Suprapubic skin (tissue), 4 donors: Measurements from ENCODE around the gene CES4A.

ENCODE experiments used
- EP300 ChIP-seq: sonication (generic); formaldehyde crosslinking; IDR thresholded peaks from one replicate; pipeline ENCODE4 v1.6.1; 2017; ENCODE audit warnings: antibody characterized with exemption
- POLR2A ChIP-seq, 2 donors: fragments of 450-650 bp; IDR thresholded peaks; one replicate each; pipeline ENCODE4 v1.6.1; 2017; ENCODE audit warnings: antibody characterized with exemption in 2 of 2, mild to moderate bottlenecking in 2 of 2, moderate library complexity in 2 of 2
- POLR2AphosphoS5 ChIP-seq, 3 donors: sonication (generic); formaldehyde crosslinking; IDR thresholded peaks; one replicate each; pipeline ENCODE4 v1.6.1; 2017; ENCODE audit warnings: antibody characterized with exemption in 3 of 3
- TF ChIP-seq, protein P1 (sequence below), 2 donors: fragments of 200-600 bp in 1 of 2; fragments of 450-650 bp in 1 of 2; sonication (generic) in 1 of 2; IDR thresholded peaks; one replicate each; pipeline ENCODE4 v1.5.1; 2016 to 2019; ENCODE audit warnings: antibody characterized with exemption in 2 of 2, mild to moderate bottlenecking in 1 of 2, moderate library complexity in 1 of 2

GRCh38 chr16:67035364-67035763, 47.0 kb downstream of the CES4A start:
- TF ChIP-seq POLR2A (IDR thresholded peaks at IDR 0.05) (no peak), EP300 (no peak), POLR2AphosphoS5 (IDR thresholded peaks at IDR 0.05) (no peak)
- TF ChIP-seq, protein P1, sequence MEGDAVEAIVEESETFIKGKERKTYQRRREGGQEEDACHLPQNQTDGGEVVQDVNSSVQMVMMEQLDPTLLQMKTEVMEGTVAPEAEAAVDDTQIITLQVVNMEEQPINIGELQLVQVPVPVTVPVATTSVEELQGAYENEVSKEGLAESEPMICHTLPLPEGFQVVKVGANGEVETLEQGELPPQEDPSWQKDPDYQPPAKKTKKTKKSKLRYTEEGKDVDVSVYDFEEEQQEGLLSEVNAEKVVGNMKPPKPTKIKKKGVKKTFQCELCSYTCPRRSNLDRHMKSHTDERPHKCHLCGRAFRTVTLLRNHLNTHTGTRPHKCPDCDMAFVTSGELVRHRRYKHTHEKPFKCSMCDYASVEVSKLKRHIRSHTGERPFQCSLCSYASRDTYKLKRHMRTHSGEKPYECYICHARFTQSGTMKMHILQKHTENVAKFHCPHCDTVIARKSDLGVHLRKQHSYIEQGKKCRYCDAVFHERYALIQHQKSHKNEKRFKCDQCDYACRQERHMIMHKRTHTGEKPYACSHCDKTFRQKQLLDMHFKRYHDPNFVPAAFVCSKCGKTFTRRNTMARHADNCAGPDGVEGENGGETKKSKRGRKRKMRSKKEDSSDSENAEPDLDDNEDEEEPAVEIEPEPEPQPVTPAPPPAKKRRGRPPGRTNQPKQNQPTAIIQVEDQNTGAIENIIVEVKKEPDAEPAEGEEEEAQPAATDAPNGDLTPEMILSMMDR (IDR thresholded peaks at IDR 0.05), result no peak
